Endothelial cell of umbilical vein (primary cell): ENCODE results near the gene FOXD2. TPM values are rescaled to one million over a fixed set of nuclear protein-coding genes. Genes with fewer than 3 reads are reported as not detected.

ENCODE experiments used
- BruUV-seq: library from RNA; stranded (reverse); fragments of 400-500 nt; replicated peaks from 2 replicates; lab custom pipeline; 2021; lab: Mats Ljungman, UMichigan
- CTCF ChIA-PET: fragments of 300-600, 350-600 bp; sonication (Branson Sonifier 250); formaldehyde crosslinking; loops from one replicate; lab custom pipeline; 2021; ENCODE audit warnings: antibody characterized with exemption, inconsistent platforms; lab: Charles Lee
- POLR2A ChIA-PET: fragments of 300-600, 350-600 bp; sonication (Branson Sonifier 250); formaldehyde crosslinking; loops from one replicate; lab custom pipeline; 2021; ENCODE audit warnings: antibody characterized with exemption, inconsistent platforms; lab: Charles Lee
- DNase-seq: peaks from one replicate; pipeline ENCODE4 v3.0.0-alpha.2; 2011; ENCODE audit warnings: low read depth, low spot score
- FAIRE-seq: peaks from 2 replicates; lab custom pipeline; 2011; peaks lifted over from hg19 to GRCh38; lab: Jason Lieb, UNC
- H2AFZ ChIP-seq: 2 replicates; pipeline ENCODE4 v1.6.0; 2012; ENCODE audit warnings: low read depth, low read length, control low read depth, inconsistent platforms
- H3K27ac ChIP-seq: 2 replicates; pipeline ENCODE4 v1.5.1; 2011; ENCODE audit warnings: low read depth, mild to moderate bottlenecking, control low read depth, low read length, moderate library complexity; ENCODE audit not compliant: insufficient read depth
- H3K27me3 ChIP-seq, 2 experiments: 2 replicates each; pipeline versions ENCODE4 v1.6.0 to v1.6.1; 2011; ENCODE audit warnings: low read length in 2 of 2, mixed read lengths in 1 of 2; ENCODE audit not compliant: control insufficient read depth in 2 of 2, insufficient read depth in 2 of 2
- H3K36me3 ChIP-seq, 2 experiments: 2 replicates in 1 of 2; 3 replicates in 1 of 2; pipeline ENCODE4 v1.5.1; 2011; ENCODE audit warnings: low read length in 2 of 2, mild to moderate bottlenecking in 1 of 2, moderate library complexity in 1 of 2; ENCODE audit not compliant: control insufficient read depth in 2 of 2, insufficient read depth in 2 of 2; ENCODE audit errors: extremely low read depth in 1 of 2
- H3K4me1 ChIP-seq: 3 replicates; pipeline ENCODE4 v1.5.1; 2011; ENCODE audit warnings: mild to moderate bottlenecking, low read length; ENCODE audit not compliant: control insufficient read depth, insufficient read depth; ENCODE audit errors: extremely low read depth
- H3K4me2 ChIP-seq: 2 replicates; pipeline ENCODE4 v1.6.1; 2011; ENCODE audit warnings: low read length, control low read depth, mixed read lengths; ENCODE audit not compliant: insufficient read depth
- H3K4me3 ChIP-seq, 3 experiments: fragments of 200-600 bp in 1 of 3; sonication (generic), shearing (Covaris generic) in 1 of 3; replicated peaks in 1 of 3; 2 replicates each; pipeline ENCODE4 v1.5.1; 2011 to 2016; ENCODE audit warnings: control low read depth in 3 of 3, low read length in 3 of 3, mild to moderate bottlenecking in 2 of 3, inconsistent platforms in 1 of 3, low read depth in 1 of 3, moderate library complexity in 1 of 3; ENCODE audit not compliant: insufficient read depth in 1 of 3
- H3K79me2 ChIP-seq: 2 replicates; pipeline ENCODE4 v1.6.0; 2012; ENCODE audit warnings: low read length, inconsistent platforms; ENCODE audit not compliant: control insufficient read depth, insufficient read depth
- H3K9ac ChIP-seq: replicated peaks from 2 replicates; pipeline ENCODE3; 2011; ENCODE audit warnings: low read length, control low read depth; ENCODE audit not compliant: insufficient read depth; ENCODE audit errors: extremely low read depth
- H3K9me1 ChIP-seq: replicated peaks from 3 replicates; pipeline ENCODE4 v1.6.0; 2011; ENCODE audit warnings: mild to moderate bottlenecking, low read length; ENCODE audit not compliant: control insufficient read depth, insufficient read depth; ENCODE audit errors: extremely low read depth
- H3K9me3 ChIP-seq: replicated peaks from 2 replicates; pipeline ENCODE4 v1.5.1; 2012; ENCODE audit warnings: low read length, inconsistent platforms; ENCODE audit not compliant: control insufficient read depth, insufficient read depth
- H4K20me1 ChIP-seq: replicated peaks from 2 replicates; pipeline ENCODE3; 2011; ENCODE audit warnings: mild to moderate bottlenecking, low read length; ENCODE audit not compliant: control insufficient read depth, insufficient read depth; ENCODE audit errors: extremely low read depth
- CTCF ChIP-seq, 2 donors: IDR thresholded peaks; 1 replicate in 1 of 2; 2 replicates in 1 of 2; pipeline ENCODE4 v1.5.1; 2011; ENCODE audit warnings: low read length in 2 of 2, mild to moderate bottlenecking in 2 of 2, moderate library complexity in 2 of 2, control low read depth in 1 of 2, inconsistent platforms in 1 of 2, low read depth in 1 of 2; ENCODE audit not compliant: insufficient read depth in 1 of 2; ENCODE audit errors: extremely low read depth in 1 of 2
- EZH2 ChIP-seq: IDR thresholded peaks from 2 replicates; pipeline ENCODE4 v1.6.1; 2012; ENCODE audit warnings: borderline replicate concordance, low read depth, mild to moderate bottlenecking, moderate library complexity, low read length, inconsistent platforms; ENCODE audit not compliant: severe bottlenecking
- FOS ChIP-seq: IDR thresholded peaks from 2 replicates; pipeline ENCODE4 v1.6.1; 2011; ENCODE audit warnings: mild to moderate bottlenecking, low read length, moderate library complexity, borderline replicate concordance; ENCODE audit not compliant: insufficient read depth
- GATA2 ChIP-seq: IDR thresholded peaks from 2 replicates; pipeline ENCODE4 v1.7.0; 2011; ENCODE audit warnings: low read depth, mild to moderate bottlenecking, moderate library complexity, mixed read lengths, low read length; ENCODE audit not compliant: insufficient read length, insufficient read depth
- JUN ChIP-seq: IDR thresholded peaks from 2 replicates; pipeline ENCODE4 v1.6.1; 2011; ENCODE audit warnings: borderline replicate concordance, low read depth; ENCODE audit not compliant: insufficient read length, insufficient read depth
- MAX ChIP-seq: IDR thresholded peaks from 2 replicates; pipeline ENCODE4 v1.6.1; 2011; ENCODE audit not compliant: insufficient read depth, insufficient read length
- POLR2A ChIP-seq: IDR thresholded peaks from 2 replicates; pipeline ENCODE4 v1.6.1; 2012; ENCODE audit warnings: low read depth, mild to moderate bottlenecking, control low read depth, low read length
- dilution Hi-C: fragments of 300-500 bp; cut with MboI; formaldehyde crosslinking; loops from one replicate; pipeline ENCODE4 v1.15.0; 2019; ENCODE audit warnings: low sequenced_read_pairs; ENCODE audit not compliant: extremely low pct_ligation_motif_present
- intact Hi-C: fragments of 100-400 bp; cut with micrococcal nuclease; formaldehyde crosslinking; loops from one replicate; pipeline ENCODE4 v1.10.0; 2022
- polyA plus RNA-seq, 4 experiments: library from polyadenylated mRNA; depleted of rRNA in 3 of 4; stranded (reverse) in 3 of 4; unstranded in 1 of 4; fragments of >200 nt; gene quantifications; 2 replicates each; pipeline versions ENCODE4 v1.2.1 to v1.2.3, GENCODE V29; 2011 to 2012; ENCODE audit warnings: missing spikeins in 1 of 4
- total RNA-seq: library from RNA; stranded (reverse); gene quantifications from 2 replicates; pipeline ENCODE4 v1.2.3, GENCODE V29; 2021

The FOXD2 gene
- total and polyA plus RNA-seq, 2 donors (not counting 3 experiments of a cell fraction or from before 2014, with no cell fraction given), result 0.01 to 0.09 TPM

GRCh38 chr1:47481936-47482335 is 44.1 kb downstream of the FOXD2 start:
- H3K36me3 ChIP-seq, result no peaks in the 10 kb centered on the region
- BruUV-seq, result no TSS peak
- no peak for FAIRE-seq
- no peak overlapping the region for H3K9ac ChIP-seq
- dilution Hi-C loops (no loop called here), intact Hi-C loops (no loop called here)
- H3K4me3 ChIP-seq, result no peak overlapping the region
- H3K79me2 ChIP-seq, result no peaks in the 10 kb centered on the region
- H4K20me1 ChIP-seq, result no peaks in the 10 kb centered on the region
- DNase-seq, result no peak
- CTCF ChIA-PET, result interaction anchor here (1.2 to 1.4 kb wide), 3 partner anchors 44 to 222 kb away, joined by 3 to 4 read pairs (median 4); partner anchors contain the start of gene FOXD2
- H3K27me3 ChIP-seq, result peaks cover 0 to 3% of the 10 kb centered on the region in 2 experiments
- H3K27ac ChIP-seq, result no peak overlapping the region
- POLR2A ChIA-PET, result no interaction called here
- H3K9me3 ChIP-seq, result no peaks in the 10 kb centered on the region
- no peak overlapping the region for H3K4me2 ChIP-seq
- no peaks in the 10 kb centered on the region for H3K4me1 ChIP-seq
- TF ChIP-seq JUN (no peak), CTCF (IDR thresholded peaks at IDR 0.05; ENCODE audit: extremely low read depth in 1 of 2, insufficient read depth in 1 of 2, low read depth in 1 of 2, low read length in 2 of 2) (no peak), FOS (no peak), EZH2 (no peak), GATA2 (no peak), MAX (no peak), POLR2A (no peak)
- no peaks in the 10 kb centered on the region for H3K9me1 ChIP-seq
- no peak overlapping the region for H2AFZ ChIP-seq
